PFSK-1 (cell line): ENCODE results near the gene CLEC16A.

Source experiments
- POLR2AphosphoS5 ChIP-seq: IDR thresholded peaks from 2 replicates; pipeline ENCODE4 v1.6.1; 2012; ENCODE audit warnings: low read depth, mild to moderate bottlenecking, control low read depth, low read length, moderate library complexity
- SIN3A ChIP-seq: IDR thresholded peaks from 2 replicates; pipeline ENCODE4 v1.6.1; 2012; ENCODE audit warnings: mild to moderate bottlenecking, low read length, moderate library complexity, borderline replicate concordance; ENCODE audit not compliant: insufficient read depth
- TAF1 ChIP-seq: IDR thresholded peaks from 2 replicates; pipeline ENCODE4 v1.6.1; 2012; ENCODE audit warnings: low read length, control low read depth, borderline replicate concordance; ENCODE audit not compliant: insufficient read depth

DNA sequence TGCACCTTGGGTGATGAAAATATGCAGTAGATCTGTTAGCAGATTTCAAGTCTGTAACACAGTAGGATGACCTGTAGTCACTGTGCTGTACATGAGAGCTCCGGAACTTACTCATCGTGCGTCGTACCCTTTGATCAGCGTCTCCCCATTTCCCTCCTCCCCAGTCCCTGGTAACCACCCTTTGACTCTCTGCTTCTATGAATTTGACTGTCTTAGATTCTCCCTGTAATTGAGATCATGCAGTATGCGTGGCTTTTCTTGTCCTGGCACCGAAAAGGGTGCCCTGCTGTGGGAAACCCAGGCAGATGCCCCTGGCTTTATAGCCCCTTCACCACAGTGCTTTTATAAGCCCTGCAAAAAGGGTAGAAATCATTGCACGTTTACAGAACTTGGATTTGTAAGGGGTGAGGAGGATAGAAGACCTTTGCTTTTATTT lies 20.5 kb downstream of the CLEC16A start:
- TF ChIP-seq POLR2AphosphoS5 = no peak
- TF ChIP-seq TAF1 = no peak
- TF ChIP-seq SIN3A = no peak
